HepG2 (cell line): ENCODE results near the gene PJA2.

Experiments used
- HNF4G ChIP-seq, 2 experiments: sonication (generic) in 1 of 2; formaldehyde crosslinking in 1 of 2; IDR thresholded peaks; 2 replicates each; pipeline versions ENCODE4 v1.4.0 to v1.6.1; 2011 to 2020; ENCODE audit warnings: borderline replicate concordance in 2 of 2, low read depth in 2 of 2, mild to moderate bottlenecking in 2 of 2, low read length in 1 of 2, missing genetic modification reagents in 1 of 2, moderate library complexity in 1 of 2
- JUN ChIP-seq: sonication (generic); formaldehyde crosslinking; IDR thresholded peaks from 2 replicates; pipeline ENCODE4 v1.4.0; 2020; ENCODE audit warnings: mild to moderate bottlenecking, missing genetic modification reagents
- JUNB ChIP-seq: sonication (generic); formaldehyde crosslinking; IDR thresholded peaks from 2 replicates; pipeline ENCODE4 v1.8.0; 2022; ENCODE audit warnings: missing genetic modification reagents, mild to moderate bottlenecking, borderline replicate concordance
- MXI1 ChIP-seq: IDR thresholded peaks from 3 replicates; pipeline ENCODE4 v1.6.1; 2012; ENCODE audit warnings: low read depth, low read length, inconsistent platforms, borderline replicate concordance
- ZMYM4 ChIP-seq: sonication (generic); formaldehyde crosslinking; IDR thresholded peaks from 2 replicates; pipeline ENCODE4 v1.8.1; 2023; ENCODE audit warnings: mild to moderate bottlenecking, missing genetic modification reagents
- ZNF674 ChIP-seq: sonication (generic); formaldehyde crosslinking; IDR thresholded peaks from 2 replicates; pipeline ENCODE4 v1.5.0; 2020; ENCODE audit warnings: low read depth, mild to moderate bottlenecking, missing genetic modification reagents
- ZSCAN21 ChIP-seq: sonication (generic); formaldehyde crosslinking; IDR thresholded peaks from 2 replicates; pipeline ENCODE4 v1.8.0; 2022; ENCODE audit warnings: mild to moderate bottlenecking, missing genetic modification reagents, moderate library complexity, borderline replicate concordance
- TF ChIP-seq, protein P1 (sequence below): sonication (generic); formaldehyde crosslinking; IDR thresholded peaks from 2 replicates; pipeline ENCODE4 v1.8.1; 2023; ENCODE audit warnings: missing genetic modification reagents, inconsistent platforms, borderline replicate concordance

DNA sequence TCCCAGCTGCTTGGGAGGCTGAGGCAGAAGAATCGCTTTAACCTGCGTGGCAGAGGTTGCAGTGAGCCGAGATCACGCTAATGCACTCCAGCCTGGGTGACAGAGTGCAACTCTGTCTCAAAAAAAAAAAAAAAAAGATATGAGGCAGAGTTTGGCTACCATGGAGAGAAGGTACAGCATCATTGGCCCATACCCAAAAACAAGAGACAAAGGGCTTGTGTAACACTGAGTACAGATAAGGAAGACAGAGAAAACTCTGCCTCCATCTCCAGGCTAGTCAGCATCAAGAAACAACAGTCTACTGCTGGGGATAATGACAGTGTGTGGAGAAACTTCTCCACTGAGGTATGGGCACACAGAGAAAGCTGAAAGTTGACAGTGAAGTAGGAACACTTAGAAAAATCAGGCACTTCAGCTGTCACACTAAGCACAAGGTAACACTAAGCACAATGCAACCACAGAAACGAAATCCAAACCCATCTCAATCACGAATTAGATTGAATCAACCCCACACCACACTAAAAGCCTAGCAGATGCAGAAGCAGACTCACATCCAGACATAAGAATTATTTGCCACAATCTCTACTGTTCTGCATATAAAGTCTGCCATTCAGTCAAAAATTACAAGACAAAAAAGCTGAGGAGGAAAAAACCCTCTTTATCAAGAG, 10.5 kb downstream of the PJA2 start:
- TF ChIP-seq, protein P1, sequence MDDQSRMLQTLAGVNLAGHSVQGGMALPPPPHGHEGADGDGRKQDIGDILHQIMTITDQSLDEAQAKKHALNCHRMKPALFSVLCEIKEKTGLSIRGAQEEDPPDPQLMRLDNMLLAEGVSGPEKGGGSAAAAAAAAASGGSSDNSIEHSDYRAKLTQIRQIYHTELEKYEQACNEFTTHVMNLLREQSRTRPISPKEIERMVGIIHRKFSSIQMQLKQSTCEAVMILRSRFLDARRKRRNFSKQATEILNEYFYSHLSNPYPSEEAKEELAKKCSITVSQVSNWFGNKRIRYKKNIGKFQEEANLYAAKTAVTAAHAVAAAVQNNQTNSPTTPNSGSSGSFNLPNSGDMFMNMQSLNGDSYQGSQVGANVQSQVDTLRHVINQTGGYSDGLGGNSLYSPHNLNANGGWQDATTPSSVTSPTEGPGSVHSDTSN (CRISPR knock-in tag), result no peak
- TF ChIP-seq JUN, result no peak
- no peak for TF ChIP-seq ZNF674 (CRISPR knock-in tag)
- TF ChIP-seq ZMYM4 (CRISPR knock-in tag), result no peak
- TF ChIP-seq HNF4G (IDR thresholded peaks at IDR 0.05; ENCODE audit: borderline replicate concordance, low read depth, low read length), result no peak
- no peak for TF ChIP-seq HNF4G (CRISPR knock-in tag; IDR thresholded peaks at IDR 0.05; ENCODE audit: borderline replicate concordance, low read depth)
- no peak for TF ChIP-seq MXI1
- no peak for TF ChIP-seq JUNB (CRISPR knock-in tag)
- no peak for TF ChIP-seq ZSCAN21
